NCI-H2107 treated with DMSO at 0.1 percent for 48 hours (cell line): ENCODE measurements around the gene SLC38A4.
"Not testable (repeated sequence)": the region's sequence is repeated elsewhere in the genome, so short reads cannot be mapped to it uniquely, and the experiment has no call there.

Source experiments
- DNase-seq: peaks from one replicate; lab custom pipeline; 2025; ENCODE audit not compliant: unreplicated experiment; lab: John Stamatoyannopoulos, UW

SLC38A4 gene, protein sequence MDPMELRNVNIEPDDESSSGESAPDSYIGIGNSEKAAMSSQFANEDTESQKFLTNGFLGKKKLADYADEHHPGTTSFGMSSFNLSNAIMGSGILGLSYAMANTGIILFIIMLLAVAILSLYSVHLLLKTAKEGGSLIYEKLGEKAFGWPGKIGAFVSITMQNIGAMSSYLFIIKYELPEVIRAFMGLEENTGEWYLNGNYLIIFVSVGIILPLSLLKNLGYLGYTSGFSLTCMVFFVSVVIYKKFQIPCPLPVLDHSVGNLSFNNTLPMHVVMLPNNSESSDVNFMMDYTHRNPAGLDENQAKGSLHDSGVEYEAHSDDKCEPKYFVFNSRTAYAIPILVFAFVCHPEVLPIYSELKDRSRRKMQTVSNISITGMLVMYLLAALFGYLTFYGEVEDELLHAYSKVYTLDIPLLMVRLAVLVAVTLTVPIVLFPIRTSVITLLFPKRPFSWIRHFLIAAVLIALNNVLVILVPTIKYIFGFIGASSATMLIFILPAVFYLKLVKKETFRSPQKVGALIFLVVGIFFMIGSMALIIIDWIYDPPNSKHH

DNA sequence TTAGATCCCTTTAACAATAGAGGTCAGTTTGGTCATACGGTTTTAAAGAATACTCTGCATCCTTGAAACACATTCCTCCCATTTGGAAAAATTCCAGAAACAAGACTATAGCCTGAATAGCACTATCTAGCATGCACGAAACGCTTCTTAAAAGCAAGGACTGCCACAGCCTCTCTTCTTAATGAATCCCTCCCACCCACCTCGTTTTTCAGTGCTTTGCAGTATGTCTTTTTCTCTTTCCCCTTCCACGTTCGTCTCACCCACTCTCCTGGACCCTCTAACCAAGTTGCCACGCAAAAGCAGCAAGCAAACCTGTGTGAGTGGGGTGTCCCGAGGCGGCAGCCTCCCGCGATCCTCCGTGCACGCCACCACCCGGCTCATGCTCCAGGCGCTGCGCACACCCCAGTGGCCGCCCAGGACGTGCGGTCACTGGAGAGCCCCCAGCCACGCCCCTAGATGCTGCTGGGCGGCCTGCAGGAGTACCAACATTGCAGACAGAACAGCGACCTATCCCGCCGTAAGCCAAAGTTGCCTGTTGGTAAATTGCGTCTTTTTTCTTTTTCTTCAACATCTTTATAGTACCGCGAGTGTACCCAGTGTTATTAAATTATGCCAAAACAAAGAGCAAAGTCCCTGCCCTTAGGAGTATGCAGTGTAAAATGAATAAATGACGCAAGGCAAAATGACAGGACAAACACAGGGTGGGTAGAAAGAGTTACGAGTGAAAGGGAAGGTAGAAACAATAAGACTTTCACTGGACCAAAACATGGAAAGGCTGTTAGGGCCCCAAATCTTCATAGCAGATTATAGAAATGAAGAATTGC is at the start of gene SLC38A4:
Gene SLC38A4, minus strand, starts transcription at position 407 of the 824 bp plus-strand sequence. CDS start 32,926 bp downstream, outside the sequence.
- DNase-seq: no peak

DNA sequence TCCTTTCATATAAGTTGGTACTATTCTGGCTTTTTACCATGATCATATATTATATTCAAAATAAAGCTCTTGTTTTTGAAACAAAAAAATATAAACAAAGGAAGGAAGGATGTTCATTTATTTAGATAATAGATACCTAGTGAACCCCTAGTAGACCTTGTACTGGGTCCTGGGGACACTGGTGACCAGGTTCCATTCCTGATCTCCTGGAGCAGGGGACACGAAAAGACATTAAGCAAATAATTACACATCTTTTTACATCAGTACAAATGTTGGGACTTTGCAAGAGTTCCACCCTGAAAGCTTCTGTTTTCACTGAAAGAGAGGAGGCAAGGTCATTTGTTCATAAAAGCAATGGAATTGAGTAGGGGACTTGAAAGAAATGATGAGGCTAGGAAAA is 49.3 kb upstream of the SLC38A4 start:
- no peak for DNase-seq

- DNase-seq: no peak
These were observed 48.8 kb upstream of the SLC38A4 start for GRCh38 chr12:46874642-46875041.

DNA sequence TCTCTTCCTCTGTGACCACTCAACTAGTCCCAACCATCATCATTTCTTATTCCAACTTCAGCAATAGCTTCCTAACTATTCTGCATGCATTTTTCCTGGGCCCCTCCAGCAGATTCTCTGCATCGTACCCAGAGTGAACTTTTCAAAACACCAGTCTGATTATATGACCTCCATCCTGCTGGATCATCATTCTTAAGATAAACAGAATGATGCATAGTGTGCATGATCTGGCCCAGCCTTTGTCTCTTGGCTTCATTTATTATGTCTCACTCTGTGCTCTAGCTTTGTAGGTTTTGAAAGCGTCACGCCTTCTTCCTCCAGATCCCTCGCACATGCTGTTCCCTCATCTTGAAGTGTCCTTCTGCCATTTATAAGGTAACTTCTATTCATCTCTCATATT is 46.3 kb upstream of the SLC38A4 start:
- no peak for DNase-seq

GRCh38 chr12:46865311-46865710 is 39.5 kb upstream of the SLC38A4 start:
- no peak for DNase-seq

- DNase-seq: no peak
These were observed 32.6 kb upstream of the SLC38A4 start for GRCh38 chr12:46858368-46858767.

DNA sequence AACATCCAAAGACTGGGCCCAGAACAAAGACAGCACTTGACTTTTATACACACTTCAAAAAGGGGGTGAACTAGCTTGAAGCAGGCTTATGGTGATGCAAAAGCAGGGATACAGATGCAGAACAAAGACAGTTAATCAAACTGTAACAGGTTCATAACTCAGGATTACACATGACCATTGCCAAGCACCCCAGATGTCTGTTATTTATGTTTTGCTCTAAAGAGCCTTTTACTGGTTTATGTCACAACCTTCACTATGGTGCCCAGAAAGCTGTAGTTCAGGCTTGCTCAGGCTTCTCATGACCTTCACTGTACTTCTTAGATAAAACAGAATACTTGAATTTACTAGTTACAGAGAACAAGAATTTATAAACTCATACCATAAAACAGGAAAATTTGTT is 31.7 kb upstream of the SLC38A4 start:
- DNase-seq: no peak

DNA sequence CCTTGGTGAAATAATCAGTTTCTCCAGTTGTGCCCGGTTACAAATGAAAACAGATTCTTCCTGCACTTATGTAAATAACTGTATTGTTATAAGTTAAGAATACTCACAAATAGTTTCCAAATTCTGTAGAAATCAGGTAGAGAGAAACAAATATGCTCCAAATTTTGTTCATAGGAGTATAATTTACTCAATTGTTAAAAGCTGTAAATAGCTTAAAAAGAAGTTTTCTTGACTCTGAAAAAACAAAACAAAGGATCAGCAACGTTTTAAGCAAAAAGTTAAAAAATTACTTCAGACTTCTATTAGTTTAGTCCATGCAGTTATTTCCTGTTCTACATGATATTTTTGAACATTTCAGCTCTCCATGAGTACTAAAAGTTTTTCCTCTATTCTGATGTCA is 30.0 kb upstream of the SLC38A4 start:
- DNase-seq: no peak

- DNase-seq: not testable (repeated sequence)
These were observed 28.4 kb upstream of the SLC38A4 start for GRCh38 chr12:46854188-46854587.

DNA sequence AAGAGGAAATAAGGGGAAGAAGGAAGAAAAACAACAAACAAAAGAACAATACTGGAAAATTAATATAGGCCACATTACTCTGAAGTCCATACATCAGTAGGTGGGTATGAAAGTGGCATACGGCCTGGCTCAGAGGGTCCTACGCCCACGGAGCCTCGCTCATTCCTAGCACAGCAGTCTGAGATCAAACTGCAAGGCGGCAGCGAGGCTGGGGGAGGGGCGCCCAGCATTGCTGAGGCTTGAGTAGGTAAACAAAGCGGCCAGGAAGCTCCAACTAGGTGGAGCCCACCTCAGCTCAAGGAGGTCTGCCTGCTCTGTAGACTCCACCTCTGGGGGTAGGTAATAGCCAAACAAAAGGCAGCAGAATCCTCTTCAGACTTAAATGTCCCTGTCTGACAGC is 23.0 kb upstream of the SLC38A4 start:
- DNase-seq: not testable (repeated sequence)

DNA sequence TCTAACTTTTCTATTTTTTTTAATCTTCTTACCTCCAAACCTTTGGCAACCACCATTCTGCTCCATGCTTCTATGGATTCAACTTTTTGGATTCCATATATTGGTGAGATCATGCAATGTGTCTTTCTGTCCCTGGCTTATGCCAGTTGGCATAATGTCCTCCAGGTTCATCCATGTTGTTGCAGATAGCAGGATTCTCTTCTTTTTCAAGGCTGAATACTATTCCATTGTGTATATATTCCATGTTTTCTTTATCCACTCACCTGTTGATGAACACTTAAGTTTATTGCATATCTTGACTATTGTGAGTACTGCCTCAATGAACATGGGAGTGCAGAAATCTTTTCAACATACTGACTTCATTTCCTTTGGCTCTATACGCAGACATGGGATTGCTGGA is 21.2 kb upstream of the SLC38A4 start:
- DNase-seq: no peak

DNA sequence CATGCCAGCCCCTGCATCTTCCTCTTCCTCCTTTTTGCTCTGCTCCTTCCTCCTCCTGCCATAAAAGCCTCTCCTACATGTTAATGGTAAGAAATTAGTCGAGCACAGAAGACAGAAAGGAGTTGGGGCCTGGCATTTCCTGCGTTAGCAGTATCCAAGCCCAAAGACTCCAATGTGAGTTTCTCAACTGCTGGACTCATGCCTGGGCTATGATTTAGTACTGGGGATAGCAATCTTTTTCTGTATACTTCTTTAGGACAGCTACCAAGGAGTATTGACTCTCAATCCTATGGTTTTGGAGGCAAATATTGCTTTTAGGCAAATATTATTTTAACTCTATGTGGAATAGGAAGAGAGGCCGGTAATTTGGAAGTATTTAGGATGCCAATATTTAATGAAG is 18.0 kb upstream of the SLC38A4 start:
- DNase-seq: no peak

- no peak for DNase-seq
These were observed 16.1 kb upstream of the SLC38A4 start for GRCh38 chr12:46841891-46842290.

DNA sequence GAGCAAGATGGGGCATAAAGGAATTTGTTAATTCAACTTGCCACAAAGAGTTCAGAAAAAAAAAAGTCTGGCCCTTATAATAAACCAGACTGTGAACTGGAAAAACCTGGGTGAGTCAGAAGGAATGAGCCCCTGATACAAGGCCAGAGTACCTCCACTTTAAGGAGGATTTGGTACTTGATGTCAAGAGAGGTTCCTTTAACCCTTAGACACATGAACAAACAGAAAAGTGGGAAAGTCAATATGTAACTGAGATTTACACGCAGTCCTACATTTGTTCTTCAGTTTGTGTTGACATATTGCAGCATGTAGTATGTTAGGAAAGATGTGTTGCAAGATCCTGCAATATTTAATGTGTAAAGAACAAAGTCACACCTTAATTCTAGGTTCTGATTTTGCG is 14.2 kb upstream of the SLC38A4 start:
- no peak for DNase-seq

- no peak for DNase-seq
These were observed 13.4 kb upstream of the SLC38A4 start for GRCh38 chr12:46839232-46839631.

GRCh38 chr12:46835785-46836184 is 10.0 kb upstream of the SLC38A4 start:
- no peak for DNase-seq

GRCh38 chr12:46832130-46832704 is 6.4 kb upstream of the SLC38A4 start:
- DNase-seq: no peak

DNA sequence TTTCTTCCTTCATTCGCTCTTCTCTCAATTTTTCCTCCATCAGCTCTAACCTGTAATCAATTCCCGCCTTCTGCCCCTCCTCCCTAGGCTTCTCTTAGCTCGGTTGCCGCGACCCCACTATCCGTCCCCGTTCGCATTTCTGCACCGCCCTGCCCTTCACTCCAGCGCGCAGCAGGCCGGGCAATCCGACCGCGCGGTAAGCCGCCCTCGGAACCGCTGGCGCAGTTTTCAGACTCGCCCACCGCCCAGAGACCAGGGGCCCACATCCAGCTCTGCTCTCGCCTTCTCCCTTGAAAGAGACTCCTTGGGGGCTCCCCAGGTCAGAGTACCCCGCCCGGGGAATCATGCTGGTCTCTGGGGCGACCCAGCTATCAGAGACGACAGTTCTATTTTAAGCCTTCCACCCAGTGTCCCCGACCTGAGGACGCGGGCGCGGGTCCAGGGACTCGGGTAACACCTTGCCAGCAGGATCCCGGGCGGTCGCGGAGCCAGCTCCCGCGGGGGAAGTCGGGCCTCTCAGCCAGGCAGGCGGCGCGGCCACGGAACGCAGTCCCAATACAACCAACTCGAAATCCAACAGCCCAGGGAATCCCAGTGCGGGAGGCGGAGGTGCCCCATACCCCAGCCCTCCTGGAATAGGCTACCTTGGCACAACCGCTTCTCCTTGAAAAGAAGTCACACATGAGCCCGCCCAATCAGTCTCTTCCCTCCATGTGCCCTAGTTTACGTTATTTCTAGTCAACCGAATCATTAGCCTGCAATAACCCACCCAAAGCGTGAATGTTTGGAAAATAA is 5.7 kb upstream of the SLC38A4 start:
- DNase-seq: no peak

DNA sequence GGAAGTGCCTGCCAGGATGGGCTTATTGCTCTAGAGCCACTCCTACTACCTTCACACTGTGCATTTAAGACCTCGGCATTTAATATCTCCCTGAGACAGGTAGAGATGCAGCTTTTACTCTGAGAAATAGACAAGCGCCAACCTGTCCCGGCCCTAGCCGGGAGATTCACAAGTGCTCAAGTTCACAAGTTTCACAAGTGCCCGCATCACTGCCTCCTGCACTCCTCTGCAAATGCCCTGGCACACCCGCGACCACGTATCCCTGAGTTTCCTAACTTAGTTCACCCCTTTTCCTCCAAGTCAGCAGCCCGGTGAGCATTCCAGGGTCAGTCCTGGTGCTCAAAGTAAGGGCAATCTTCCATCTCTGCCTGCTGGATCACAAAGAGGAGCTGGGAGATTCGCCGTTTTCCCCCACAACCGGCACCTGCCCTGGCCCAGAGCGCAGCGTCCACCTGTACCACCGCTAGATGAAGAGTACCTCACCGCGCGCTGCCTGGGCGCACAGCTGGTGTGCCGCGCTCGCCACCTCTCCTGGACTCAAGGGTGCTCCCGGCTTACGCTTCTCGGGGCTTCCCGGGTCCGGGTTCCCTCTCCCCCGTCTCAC is 5.0 kb upstream of the SLC38A4 start:
- DNase-seq: no peak

GRCh38 chr12:46824709-46825108 is 1.1 kb downstream of the SLC38A4 start:
- DNase-seq: no peak
